Erythroblast (primary cell): ENCODE results near the gene ZNF133.

Experiments
- GATA1 ChIP-seq: IDR thresholded peaks from 2 replicates; pipeline ENCODE4 v1.6.1; 2011; ENCODE audit warnings: low read depth, mild to moderate bottlenecking, control low read depth, low read length, moderate library complexity
- POLR2A ChIP-seq: IDR thresholded peaks from 2 replicates; pipeline ENCODE4 v1.6.1; 2011; ENCODE audit warnings: mild to moderate bottlenecking, low read length

DNA sequence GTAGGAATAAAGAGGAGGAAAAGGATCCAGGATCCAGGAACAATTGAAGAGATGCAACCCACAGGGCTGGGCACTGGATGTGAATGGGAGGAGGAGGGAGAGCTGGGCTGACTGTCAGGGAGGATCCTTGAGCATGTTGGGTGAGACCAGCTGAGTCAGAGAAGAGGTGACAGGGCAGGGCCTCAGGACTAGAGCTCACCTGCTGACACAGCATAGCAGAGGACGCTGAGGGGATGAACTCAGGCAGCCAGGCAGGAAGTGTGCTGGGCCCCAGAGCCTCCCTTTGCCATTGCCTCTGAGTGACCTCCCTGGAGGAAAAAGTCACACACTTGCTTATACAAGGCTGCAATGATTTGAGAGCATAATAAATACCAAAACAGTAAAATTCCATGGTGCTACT is 72.3 kb downstream of the ZNF133 start:
- TF ChIP-seq POLR2A (no peak), GATA1 (no peak)
